ENCODE results near the gene LRCOL1.

LRCOL1 gene

GRCh38 chr12:132610051-132610759 is at the start of gene LRCOL1:
Gene LRCOL1, minus strand, starts transcription at chr12:132610582. Its CDS starts 4,331 bp downstream, at chr12:132606251.
- DNase-seq: no peak

- DNase-seq: no peak
Measured at GRCh38 chr12:132660052-132660451, 49.7 kb upstream of the LRCOL1 start.

- no peak for DNase-seq
Measured at GRCh38 chr12:132659146-132659545, 48.8 kb upstream of the LRCOL1 start.

- DNase-seq: no peak
Measured at GRCh38 chr12:132658149-132658894, 47.9 kb upstream of the LRCOL1 start.

- DNase-seq: no peak
Measured at GRCh38 chr12:132657004-132657727, 46.8 kb upstream of the LRCOL1 start.

- DNase-seq: no peak
Measured at GRCh38 chr12:132653567-132654290, 43.3 kb upstream of the LRCOL1 start.

GRCh38 chr12:132651444-132652100 is 41.2 kb upstream of the LRCOL1 start:
- DNase-seq: no peak

- no peak for DNase-seq
Measured at GRCh38 chr12:132649226-132649945, 39.0 kb upstream of the LRCOL1 start.

- no peak for DNase-seq
Measured at GRCh38 chr12:132648616-132649225, 38.3 kb upstream of the LRCOL1 start.

- no peak for DNase-seq
Measured at GRCh38 chr12:132647858-132648257, 37.5 kb upstream of the LRCOL1 start.

GRCh38 chr12:132646850-132647249 is 36.5 kb upstream of the LRCOL1 start:
- DNase-seq: no peak

GRCh38 chr12:132642846-132643835 is 32.8 kb upstream of the LRCOL1 start:
- DNase-seq: no peak

- no peak for DNase-seq
Measured at GRCh38 chr12:132641811-132642650, 31.6 kb upstream of the LRCOL1 start.

- no peak for DNase-seq
Measured at GRCh38 chr12:132640936-132641335, 30.6 kb upstream of the LRCOL1 start.

- DNase-seq: no peak
Measured at GRCh38 chr12:132639956-132640520, 29.7 kb upstream of the LRCOL1 start.

- peak; percentile 23 for DNase-seq
Measured at GRCh38 chr12:132638541-132639408, 28.4 kb upstream of the LRCOL1 start.

GRCh38 chr12:132637811-132638210 is 27.4 kb upstream of the LRCOL1 start:
- DNase-seq: no peak

Data from stimulated activated CD4-positive, alpha-beta T cell treated with anti-CD3 and anti-CD28 coated beads, Interleukin-15, amount 100 ng/mL, for 24 hours (primary cell).